IMR-90 (cell line): ENCODE measurements around the gene KCNK4. TPM values are rescaled to one million over a fixed set of nuclear protein-coding genes. Genes with fewer than 3 reads are reported as not detected.

Source experiments
- CTCF ChIP-seq: conservative IDR thresholded peaks from 2 replicates; pipeline ENCODE4 v1.5.1; 2012; ENCODE audit warnings: mild to moderate bottlenecking, low read depth, low read length, improper control_type of control experiment
- polyA plus RNA-seq, 3 experiments: library from polyadenylated mRNA; depleted of rRNA; stranded (reverse); fragments of >200 nt; gene quantifications; 2 replicates each; pipeline ENCODE4 v1.2.3, GENCODE V29; 2012; ENCODE audit warnings: low replicate concordance in 1 of 3
- total RNA-seq: library from RNA; depleted of rRNA; stranded (reverse); fragments of >200 nt; gene quantifications from 2 replicates; pipeline ENCODE4 v1.2.3, GENCODE V29; 2012

The KCNK4 gene
- total and polyA plus RNA-seq, 2 of the 4 experiments (the other 2 are of a cell fraction) = not detected

- TF ChIP-seq CTCF = no peak
These were observed 804 bp downstream of the KCNK4 start (continued) for GRCh38 chr11:64291752-64292459.
